CD4-positive, alpha-beta T cell treated with Interleukin-21 for 1 hour (primary cell): ENCODE measurements around the gene CXADR.

ENCODE experiments used
- DNase-seq: peaks from one replicate; pipeline ENCODE4 v3.0.0-alpha.2; 2020

The CXADR gene

DNA sequence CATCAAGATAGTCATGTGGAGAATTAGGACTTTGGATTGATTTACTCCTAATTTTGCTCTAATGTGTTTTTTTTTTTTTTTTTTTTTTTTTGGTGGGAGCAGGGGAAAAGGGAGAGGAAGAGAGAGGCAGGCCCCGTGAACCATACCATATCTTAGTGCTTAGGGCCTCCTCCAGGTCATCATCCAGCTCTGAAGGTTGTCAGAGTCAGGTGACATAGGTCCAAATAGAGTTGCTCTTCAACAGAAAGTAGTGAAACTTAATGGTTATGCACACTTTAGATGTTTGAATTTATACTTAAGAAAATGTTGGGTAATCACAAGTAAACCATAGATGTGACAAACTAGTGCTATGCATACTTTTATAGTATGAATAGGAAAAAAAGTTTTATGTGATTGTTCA is 32.2 kb downstream of the CXADR start:
- no peak for DNase-seq

- DNase-seq, result no peak
Observed at GRCh38 chr21:17548262-17548661, 35.4 kb downstream of the CXADR start.

DNA sequence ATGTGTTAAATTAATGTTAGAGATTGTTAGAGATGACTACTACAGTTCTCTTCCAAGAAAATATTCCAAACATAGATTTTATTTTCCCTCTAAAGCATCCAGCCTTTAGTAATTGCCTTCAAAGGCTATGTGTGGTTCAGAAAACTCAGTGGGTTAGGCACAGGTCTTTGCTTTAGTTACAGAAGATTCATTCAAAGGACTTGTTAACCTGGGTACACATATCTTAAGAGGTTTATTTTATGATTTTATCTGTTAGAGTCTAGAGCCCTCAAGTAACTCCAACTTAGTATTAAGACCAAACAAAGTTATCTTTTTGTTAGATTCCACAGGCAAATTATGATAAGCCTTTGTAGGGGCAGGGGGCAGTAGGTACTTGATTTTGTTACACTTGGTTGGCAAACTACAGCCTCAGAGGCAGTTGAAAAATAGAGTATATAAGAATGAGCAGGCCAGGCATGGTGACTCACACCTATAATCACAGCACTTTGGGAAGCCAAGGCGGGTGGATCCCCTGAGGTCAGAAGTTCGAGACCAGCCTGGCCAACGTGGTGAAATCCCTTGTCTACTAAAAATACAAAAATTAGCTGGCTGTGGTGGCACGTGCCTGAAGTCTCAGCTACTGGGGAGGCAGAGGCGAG is 37.9 kb downstream of the CXADR start:
- no peak for DNase-seq

- DNase-seq, result no peak
Observed at GRCh38 chr21:17552410-17552809, 39.6 kb downstream of the CXADR start.

DNA sequence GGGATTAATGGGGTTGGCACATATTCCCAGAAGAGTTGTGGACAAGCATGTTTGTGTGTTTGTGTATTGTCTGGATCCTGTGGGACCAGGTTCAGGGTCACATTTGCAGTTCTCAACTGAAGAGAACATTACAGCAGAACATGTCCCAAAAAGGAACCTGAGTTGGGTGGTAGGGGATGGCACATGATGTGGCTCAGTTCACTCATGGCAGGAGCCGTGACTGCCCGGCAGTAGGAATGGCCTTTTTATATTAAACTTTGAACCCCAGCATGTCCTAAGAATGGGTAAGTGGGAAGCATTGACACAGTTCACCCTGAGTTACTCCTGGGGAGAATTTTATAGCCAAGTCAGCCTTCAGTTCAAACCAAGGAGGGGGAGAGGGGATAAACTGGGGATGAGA is 41.3 kb downstream of the CXADR start:
- no peak for DNase-seq

DNA sequence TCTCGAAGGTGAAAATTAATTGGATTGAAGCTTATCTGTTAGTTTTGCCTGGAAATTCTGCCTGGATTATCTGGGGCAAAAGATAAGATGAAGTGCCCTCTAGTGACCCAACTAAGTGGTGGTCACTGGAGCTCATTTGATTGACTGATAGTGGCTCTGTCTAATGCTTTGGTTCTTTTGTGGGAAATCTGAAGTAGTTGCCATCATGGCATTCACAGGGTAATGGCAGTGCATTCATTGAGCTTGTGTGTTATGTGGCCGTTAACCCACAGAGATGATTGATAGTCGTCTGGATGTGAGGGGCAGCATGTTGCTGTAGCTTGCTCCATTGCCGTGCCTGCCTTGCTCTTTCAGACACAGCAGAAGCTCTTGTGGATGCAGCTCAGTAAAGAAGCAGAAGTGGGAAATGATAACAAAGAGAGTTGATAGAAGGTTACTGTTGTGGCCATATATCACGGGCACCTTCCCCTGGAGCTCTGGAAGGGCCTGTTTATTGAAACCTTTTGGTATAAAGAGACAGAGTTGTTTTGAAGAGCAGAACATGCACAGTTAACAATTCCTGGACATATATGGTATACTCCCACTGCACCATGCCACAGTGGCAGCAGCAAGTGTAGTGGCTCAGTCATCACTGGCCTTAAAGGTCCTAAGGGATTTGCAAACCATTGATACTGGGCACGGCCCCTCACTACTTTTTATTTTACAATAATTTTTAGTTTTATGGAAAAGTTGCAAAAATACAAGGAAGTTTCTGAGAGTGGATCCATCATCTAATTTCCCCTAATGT is 42.0 kb downstream of the CXADR start:
- DNase-seq, result no peak

DNA sequence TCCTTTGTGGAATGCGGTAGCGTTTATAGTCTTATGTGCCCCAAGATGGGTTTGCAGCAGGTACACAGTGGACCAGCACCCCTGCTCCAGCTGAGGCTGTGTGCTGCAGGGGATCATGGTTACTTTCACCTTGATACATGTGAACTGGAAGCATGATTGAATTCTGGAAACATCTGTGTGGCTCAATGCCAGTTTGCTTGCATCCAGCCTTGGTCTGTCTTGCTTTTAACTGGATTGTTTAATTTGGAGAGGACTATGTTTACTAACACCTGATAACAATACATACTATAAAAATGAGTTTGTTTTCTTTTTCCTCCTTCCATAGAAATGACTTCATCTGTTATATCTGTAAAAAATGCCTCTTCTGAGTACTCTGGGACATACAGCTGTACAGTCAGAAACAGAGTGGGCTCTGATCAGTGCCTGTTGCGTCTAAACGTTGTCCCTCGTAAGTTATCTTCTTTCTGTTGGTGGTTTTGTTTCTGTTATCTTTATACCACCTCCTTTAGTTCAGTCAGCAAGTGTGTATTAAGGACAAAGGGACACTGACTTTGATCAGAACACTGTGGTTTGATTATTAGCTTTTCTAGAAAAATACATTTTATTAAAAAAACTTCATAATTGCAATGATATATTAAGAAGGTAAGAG is 47.7 kb downstream of the CXADR start:
- no peak for DNase-seq

- DNase-seq, result no peak
Observed at GRCh38 chr21:17570786-17571185, 57.9 kb downstream of the CXADR start.

GRCh38 chr21:17572431-17572830 is 59.6 kb downstream of the CXADR start:
- no peak for DNase-seq

DNA sequence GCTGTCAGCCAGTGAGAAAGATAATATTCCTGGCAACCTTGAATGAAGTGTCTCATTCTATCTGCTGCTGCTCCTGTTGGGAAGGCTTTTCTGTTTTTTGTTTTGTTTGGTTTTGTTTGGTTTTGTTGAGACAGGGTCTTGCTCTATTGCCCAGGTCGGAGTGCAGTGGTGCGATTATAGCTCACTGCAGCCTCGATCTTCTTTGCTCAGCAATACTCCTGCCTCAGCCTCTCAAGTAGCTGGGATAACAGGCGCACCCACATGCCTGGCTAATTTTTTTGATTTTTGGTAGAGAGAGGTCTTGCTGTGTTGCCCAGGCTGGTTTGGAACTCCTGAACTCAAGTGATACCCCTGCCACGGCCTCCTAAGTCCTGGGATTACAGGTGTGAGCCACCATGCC is 62.2 kb downstream of the CXADR start:
- no peak for DNase-seq

GRCh38 chr21:17576080-17576835 is 63.4 kb downstream of the CXADR start:
- DNase-seq, result no peak

DNA sequence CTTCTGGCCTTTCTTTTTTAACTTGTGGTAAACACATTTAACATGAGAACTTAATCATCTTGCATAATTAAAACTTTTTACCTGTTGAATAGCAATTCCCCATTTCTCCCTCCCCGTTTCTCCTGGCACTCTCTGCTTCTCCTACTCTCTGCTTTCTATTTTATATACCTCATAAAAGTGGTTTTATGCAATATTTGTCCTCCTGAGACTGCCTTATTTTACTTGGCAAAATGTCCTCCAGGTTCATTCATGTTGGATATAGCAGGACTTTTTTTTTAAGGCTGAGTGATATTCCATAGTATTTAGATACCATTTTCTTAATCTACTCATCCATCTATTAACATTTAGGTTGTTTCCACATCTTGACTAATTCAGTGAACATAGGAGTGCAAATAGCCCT is 64.9 kb downstream of the CXADR start:
- DNase-seq, result no peak

- no peak for DNase-seq
Observed at GRCh38 chr21:17578162-17578561, 65.3 kb downstream of the CXADR start.

DNA sequence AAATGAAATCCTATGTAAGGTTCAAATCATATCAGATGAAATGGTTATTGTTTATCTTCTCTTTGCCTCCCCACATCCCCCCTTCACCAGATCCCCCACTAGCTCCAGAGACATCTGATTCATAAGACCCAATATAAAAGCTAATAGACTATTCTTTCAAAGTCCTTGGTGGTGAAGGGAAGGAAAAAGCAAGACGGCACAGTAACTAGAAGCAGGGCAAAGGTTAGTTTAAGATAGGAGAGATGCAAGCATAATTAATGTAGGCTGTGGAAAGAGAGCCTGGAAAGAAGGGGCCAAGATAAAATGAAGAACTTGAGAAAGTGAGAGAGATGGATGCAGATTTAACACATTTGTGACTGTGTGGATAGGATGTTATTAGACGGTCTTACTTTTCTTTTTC is 66.0 kb downstream of the CXADR start:
- no peak for DNase-seq

DNA sequence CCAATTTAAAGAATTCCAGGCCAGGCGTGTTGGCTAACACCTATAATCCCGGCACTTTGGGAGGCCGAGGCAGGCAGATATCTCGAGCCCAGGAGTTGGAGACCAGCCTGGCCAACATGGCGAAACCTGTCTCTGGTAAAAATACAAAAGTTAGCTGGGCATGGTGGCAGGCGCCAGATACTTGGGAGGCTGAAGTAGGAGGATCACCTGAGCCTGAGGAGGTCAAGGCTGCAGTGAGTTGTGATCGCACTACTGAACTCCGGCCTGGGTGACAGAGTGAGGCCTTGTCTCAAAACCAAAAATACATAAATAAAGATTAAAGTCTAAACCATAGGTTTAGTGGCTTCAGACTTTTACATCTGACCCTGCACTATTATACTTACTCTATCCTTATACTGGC is 67.5 kb downstream of the CXADR start:
- DNase-seq, result no peak

GRCh38 chr21:17583898-17584297 is 71.1 kb downstream of the CXADR start:
- DNase-seq, result no peak

DNA sequence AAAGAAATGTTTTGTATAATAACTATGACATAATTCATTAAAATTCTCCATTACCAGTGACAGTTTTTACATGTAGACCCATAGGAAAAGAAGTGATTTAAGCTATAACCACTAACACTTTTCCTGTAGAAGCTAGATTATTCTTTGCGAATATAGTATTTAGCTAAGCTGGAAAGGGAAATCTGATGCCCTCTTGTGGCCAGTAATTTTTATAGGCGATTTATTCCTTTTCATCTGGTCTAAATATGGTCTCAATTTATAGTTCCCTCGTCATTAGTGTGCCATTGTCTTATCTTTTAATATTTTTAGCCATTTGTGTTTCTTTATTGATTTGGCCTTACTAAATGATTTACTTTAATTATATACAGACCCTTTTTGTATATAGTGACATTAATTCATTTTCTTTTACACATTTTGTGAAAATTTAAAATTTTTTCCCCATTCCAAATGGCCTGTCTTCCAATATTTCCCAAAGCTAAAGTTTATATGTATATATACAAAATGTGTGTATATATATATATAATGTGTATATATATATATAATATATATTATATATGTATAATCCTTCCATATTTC is 73.1 kb downstream of the CXADR start:
- peak; percentile 54 for DNase-seq

- no peak for DNase-seq
Observed at GRCh38 chr21:17590430-17590829, 77.6 kb downstream of the CXADR start.

- no peak for DNase-seq
Observed at GRCh38 chr21:17597680-17598079, 84.8 kb downstream of the CXADR start.

DNA sequence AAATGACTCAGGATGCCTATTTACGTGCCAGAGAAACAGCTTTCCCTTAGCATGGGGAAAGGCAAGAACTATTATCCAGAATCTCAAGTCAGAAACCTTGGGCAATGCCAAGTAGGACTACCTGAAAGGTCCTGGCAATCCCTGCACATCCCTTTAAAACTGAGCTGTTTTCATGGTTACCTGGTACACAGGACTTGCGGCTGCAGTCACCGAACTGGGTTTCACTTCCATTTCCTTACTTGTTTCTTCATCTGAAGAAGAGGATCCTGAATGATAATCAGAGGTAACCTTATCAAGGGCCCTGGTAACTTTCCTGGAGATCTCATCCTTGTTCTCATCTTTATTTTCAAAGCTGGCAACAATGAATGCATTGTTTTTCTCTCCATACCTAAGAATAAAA is 85.6 kb downstream of the CXADR start:
- no peak for DNase-seq

DNA sequence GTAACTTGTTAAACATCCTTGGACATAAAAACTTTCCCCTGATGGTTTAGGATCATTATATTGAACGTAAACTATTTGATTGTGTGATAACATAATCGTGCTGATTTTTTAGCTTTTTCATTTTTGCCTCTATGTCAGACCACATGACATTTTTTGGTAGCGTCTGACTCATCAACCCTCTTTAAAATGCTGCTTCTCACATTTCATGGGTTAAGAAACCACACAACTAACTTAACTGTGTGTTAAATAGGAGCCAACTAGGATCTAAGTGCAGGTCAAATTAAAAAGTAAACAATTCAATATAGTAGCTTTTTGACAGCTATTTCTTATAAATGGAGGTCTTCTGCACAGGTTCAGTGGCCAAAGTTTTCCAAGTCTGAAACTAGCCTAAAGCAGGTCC is 90.0 kb downstream of the CXADR start:
- no peak for DNase-seq

GRCh38 chr21:17607684-17608083 is 94.8 kb downstream of the CXADR start:
- DNase-seq, result no peak

GRCh38 chr21:17609681-17610080 is 96.8 kb downstream of the CXADR start:
- DNase-seq, result no peak
